Sigmoid colon (tissue), 4 donors: ENCODE results near the gene ARHGAP8.

ENCODE experiments used
- CTCF ChIP-seq, 4 experiments: fragments of 450-650 bp in 3 of 4; fragments of 200-600 bp in 1 of 4; IDR thresholded peaks; one replicate each; pipeline ENCODE4 v1.5.1; 2016 to 2019; ENCODE audit warnings: antibody characterized with exemption in 4 of 4, mild to moderate bottlenecking in 3 of 4, moderate library complexity in 2 of 4
- POLR2AphosphoS5 ChIP-seq, 4 donors: sonication (generic); formaldehyde crosslinking; IDR thresholded peaks; one replicate each; pipeline ENCODE4 v1.6.1; 2017; ENCODE audit warnings: antibody characterized with exemption in 4 of 4

- TF ChIP-seq CTCF (IDR thresholded peaks at IDR 0.05) (no peak), POLR2AphosphoS5 (IDR thresholded peaks at IDR 0.05) (no peak)
These were observed 57.1 kb downstream of the ARHGAP8 start for GRCh38 chr22:44809456-44809855.
